Measurements from ENCODE around the gene ODAD3. TPM values are rescaled to one million over a fixed set of nuclear protein-coding genes. Genes with fewer than 3 reads are reported as not detected.

Gene ODAD3
- total RNA-seq, 1 donor from 2014 or later = 1.4 TPM

DNA sequence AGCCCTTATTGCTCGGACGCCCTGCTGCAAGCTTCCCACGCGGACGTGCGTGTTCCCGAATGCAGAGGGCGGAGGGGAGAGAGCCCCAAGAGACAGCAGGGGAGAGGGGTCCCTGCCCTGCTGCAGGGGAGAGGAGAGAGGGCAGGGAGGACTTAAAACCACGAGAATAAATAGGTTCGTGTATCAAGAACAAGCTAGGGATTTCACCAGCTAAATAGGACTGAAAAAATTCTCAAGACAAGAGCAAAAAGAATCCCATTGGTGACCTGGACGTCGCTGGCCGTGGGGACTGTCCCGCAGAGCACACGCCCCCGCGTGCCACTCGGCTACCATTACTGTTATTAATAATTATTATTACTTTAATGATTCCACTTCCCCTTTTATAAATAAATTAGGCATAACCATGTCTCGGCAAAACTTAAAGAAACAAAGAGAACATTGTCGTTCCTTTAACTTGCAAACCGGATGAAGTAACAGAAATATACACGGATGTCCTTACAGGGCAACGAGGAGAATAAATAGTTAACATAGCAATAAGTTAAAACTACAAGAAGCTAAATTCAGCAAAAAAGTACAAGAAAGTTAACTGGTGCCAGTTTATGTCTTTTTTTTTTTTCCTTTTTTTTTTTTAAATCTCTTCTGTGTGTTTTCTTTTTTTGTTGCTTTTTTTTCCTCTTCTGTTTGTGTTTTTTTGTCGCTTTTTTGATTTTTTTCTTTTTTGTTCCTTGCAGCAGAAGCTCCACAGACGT is 17.1 kb upstream of the ODAD3 start:
- Mint-ChIP-seq H3K27me3 (ENCODE audit: low read depth) (no peaks in the 10 kb centered on the region), H3K27ac (peak overlapping the region; percentile 57), H3K9me3 (no peaks in the 10 kb centered on the region), H3K4me1 (peaks cover 8% of the 10 kb centered on the region), H3K36me3 (peaks cover 5% of the 10 kb centered on the region), H3K4me3 (no peak overlapping the region)
- DNase-seq (ENCODE audit: low spot score in 2 of 2, unreplicated experiment in 2 of 2) = no peak
- no peak for TF ChIP-seq CTCF (IDR thresholded peaks at IDR 0.05; ENCODE audit: unreplicated experiment)

DNA sequence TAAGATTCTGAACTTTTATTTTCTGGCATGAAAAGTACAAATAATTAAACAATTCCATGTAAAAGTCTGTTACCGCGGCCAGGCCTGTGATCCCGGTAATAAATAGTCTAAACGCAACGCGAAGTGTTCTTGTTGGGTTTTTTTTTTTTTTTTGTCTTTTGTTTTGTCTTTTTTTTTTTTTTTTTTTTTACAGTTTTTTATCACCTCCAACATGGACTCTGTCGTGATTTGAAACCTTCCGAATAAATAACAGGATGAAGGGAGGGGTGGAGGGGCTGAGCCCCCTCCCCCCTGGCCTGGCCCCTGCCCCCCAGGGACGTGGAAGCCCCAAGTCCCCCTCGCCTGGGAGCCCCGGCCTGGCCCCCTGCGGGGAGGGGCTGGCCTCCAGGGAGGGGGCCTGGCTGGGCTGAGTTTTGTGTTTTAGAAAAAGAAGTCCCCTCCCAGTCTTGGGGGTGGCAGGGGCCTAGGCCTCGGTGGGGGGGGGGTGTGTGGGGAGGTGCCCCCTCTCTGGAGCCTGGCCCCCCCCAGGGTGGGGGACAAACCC is 16.5 kb upstream of the ODAD3 start:
- no peak for TF ChIP-seq CTCF (IDR thresholded peaks at IDR 0.05; ENCODE audit: unreplicated experiment)
- H3K36me3 Mint-ChIP-seq = peaks cover 5% of the 10 kb centered on the region
- no peak for DNase-seq (ENCODE audit: low spot score in 2 of 2, unreplicated experiment in 2 of 2)
- no peak overlapping the region for H3K4me3 Mint-ChIP-seq
- peaks cover 8% of the 10 kb centered on the region for H3K4me1 Mint-ChIP-seq
- H3K27me3 Mint-ChIP-seq (ENCODE audit: low read depth) = no peaks in the 10 kb centered on the region
- H3K9me3 Mint-ChIP-seq = no peaks in the 10 kb centered on the region
- no peak overlapping the region for H3K27ac Mint-ChIP-seq

- Mint-ChIP-seq H3K4me3 (no peak overlapping the region), H3K9me3 (no peaks in the 10 kb centered on the region), H3K27ac (no peak overlapping the region), H3K36me3 (peaks cover 5% of the 10 kb centered on the region), H3K27me3 (ENCODE audit: low read depth) (no peaks in the 10 kb centered on the region), H3K4me1 (peaks cover 8% of the 10 kb centered on the region)
- TF ChIP-seq CTCF (IDR thresholded peaks at IDR 0.05; ENCODE audit: unreplicated experiment) = no peak
- no peak for DNase-seq (ENCODE audit: low spot score in 2 of 2, unreplicated experiment in 2 of 2)
Observed at GRCh38 chr19:11450570-11451326, 15.8 kb upstream of the ODAD3 start.

DNA sequence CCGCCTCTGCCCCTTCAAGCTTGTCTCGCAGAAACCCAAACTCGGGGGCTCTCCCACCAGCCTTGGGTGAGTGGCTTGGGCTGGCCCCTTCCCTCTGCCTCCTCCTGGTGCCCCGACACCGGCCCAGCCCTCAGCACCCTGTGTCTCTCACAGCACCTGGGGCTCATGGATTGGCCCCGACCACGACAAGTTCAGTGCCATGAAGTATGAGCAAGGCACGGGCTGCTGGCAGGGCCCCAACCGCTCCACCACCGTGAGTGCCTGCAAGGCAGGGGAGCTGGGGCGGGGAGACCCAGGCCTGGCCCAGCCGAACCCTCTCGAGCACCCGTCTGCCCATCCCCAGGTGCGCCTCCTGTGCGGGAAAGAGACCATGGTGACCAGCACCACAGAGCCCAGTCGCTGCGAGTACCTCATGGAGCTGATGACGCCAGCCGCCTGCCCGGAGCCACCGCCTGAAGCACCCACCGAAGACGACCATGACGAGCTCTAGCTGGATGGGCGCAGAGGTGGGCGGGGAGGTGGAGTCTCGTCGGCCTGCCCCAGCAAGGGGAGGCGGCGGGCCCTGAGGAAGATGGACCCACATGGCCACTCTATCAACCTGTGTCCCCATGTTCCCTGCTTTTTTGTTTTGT is 14.1 kb upstream of the ODAD3 start:
- H3K9me3 Mint-ChIP-seq = no peaks in the 10 kb centered on the region
- no peak for DNase-seq (ENCODE audit: low spot score in 2 of 2, unreplicated experiment in 2 of 2)
- TF ChIP-seq CTCF (IDR thresholded peaks at IDR 0.05; ENCODE audit: unreplicated experiment) = no peak
- H3K4me1 Mint-ChIP-seq = peaks cover 8% of the 10 kb centered on the region
- no peaks in the 10 kb centered on the region for H3K27me3 Mint-ChIP-seq (ENCODE audit: low read depth)
- H3K36me3 Mint-ChIP-seq = peaks cover 7% of the 10 kb centered on the region
- no peak overlapping the region for H3K27ac Mint-ChIP-seq
- no peak overlapping the region for H3K4me3 Mint-ChIP-seq

- Mint-ChIP-seq H3K4me3 (no peak overlapping the region), H3K4me1 (peaks cover 7% of the 10 kb centered on the region), H3K27me3 (ENCODE audit: low read depth) (no peaks in the 10 kb centered on the region), H3K27ac (no peak overlapping the region), H3K36me3 (peaks cover 7% of the 10 kb centered on the region), H3K9me3 (no peaks in the 10 kb centered on the region)
- TF ChIP-seq CTCF (IDR thresholded peaks at IDR 0.05; ENCODE audit: unreplicated experiment) = no peak
- no peak for DNase-seq (ENCODE audit: low spot score in 2 of 2, unreplicated experiment in 2 of 2)
Observed at GRCh38 chr19:11448410-11448809, 13.5 kb upstream of the ODAD3 start.
